ENCODE measurements around the gene ITPK1.

DNA sequence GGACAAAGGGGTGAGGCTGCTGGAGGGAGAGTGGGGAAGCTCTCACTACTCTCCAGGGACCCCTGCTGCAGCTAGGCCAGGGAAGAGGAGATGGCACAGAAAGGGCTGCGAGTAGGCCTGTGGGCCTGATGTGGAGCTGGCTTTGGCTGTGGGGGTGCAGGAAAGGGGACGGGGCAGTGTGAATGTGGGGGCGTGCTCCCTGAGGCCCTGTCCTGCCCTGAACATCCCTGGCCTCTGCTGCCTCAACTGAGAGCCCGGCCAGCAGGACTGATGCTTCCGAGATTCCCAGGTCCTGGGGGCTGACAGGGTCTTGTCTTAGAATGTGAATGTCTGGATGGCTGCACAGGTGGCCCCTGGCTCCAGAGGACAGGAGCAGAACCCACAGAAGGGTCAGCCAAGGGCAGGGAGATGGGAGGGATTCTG, 128.6 kb downstream of the ITPK1 start:
- TF ChIP-seq POLR2A (IDR thresholded peaks at IDR 0.05; ENCODE audit: low read depth): no peak
- TF ChIP-seq POLR2AphosphoS5 (IDR thresholded peaks at IDR 0.05): no peak

All from esophagus muscularis mucosa (tissue), 2 donors.